ENCODE measurements around the gene DKK3.

The DKK3 gene

GRCh38 chr11:12024254-12024926 lies 16.0 kb upstream of the DKK3 start:
- Histone ChIP-seq H3K27ac (no peak overlapping the region), H3K79me2 (ENCODE audit: insufficient read depth, low read depth) (no peaks in the 10 kb centered on the region), H3K4me3 (IDR thresholded peaks at IDR 0.05; ENCODE audit: insufficient read depth, low read depth, low read length) (no peak overlapping the region), H3K4me2 (no peak overlapping the region), H3K27me3 (ENCODE audit: insufficient read depth, low read depth) (no peaks in the 10 kb centered on the region), H3K9ac (no peak overlapping the region), H2AFZ (ENCODE audit: low read depth) (no peak overlapping the region), H3K4me1 (ENCODE audit: low read depth, poor library complexity, severe bottlenecking) (peaks cover 27% of the 10 kb centered on the region), H4K20me1 (ENCODE audit: insufficient read depth) (no peaks in the 10 kb centered on the region), H3K36me3 (ENCODE audit: insufficient read depth) (no peaks in the 10 kb centered on the region)
- no peak for TF ChIP-seq CTCF (conservative IDR thresholded peaks at IDR 0.05; ENCODE audit: low read depth, low read length)

GRCh38 chr11:12023015-12023414 lies 14.6 kb upstream of the DKK3 start:
- no peaks in the 10 kb centered on the region for H3K79me2 ChIP-seq (ENCODE audit: insufficient read depth, low read depth)
- peaks cover 26% of the 10 kb centered on the region for H3K4me1 ChIP-seq (ENCODE audit: low read depth, poor library complexity, severe bottlenecking)
- H3K9ac ChIP-seq, result no peak overlapping the region
- no peaks in the 10 kb centered on the region for H3K36me3 ChIP-seq (ENCODE audit: insufficient read depth)
- no peak overlapping the region for H2AFZ ChIP-seq (ENCODE audit: low read depth)
- TF ChIP-seq CTCF (conservative IDR thresholded peaks at IDR 0.05; ENCODE audit: low read depth, low read length), result no peak
- no peaks in the 10 kb centered on the region for H4K20me1 ChIP-seq (ENCODE audit: insufficient read depth)
- no peaks in the 10 kb centered on the region for H3K27me3 ChIP-seq (ENCODE audit: insufficient read depth, low read depth)
- H3K27ac ChIP-seq, result no peak overlapping the region
- H3K4me2 ChIP-seq, result no peak overlapping the region
- H3K4me3 ChIP-seq (IDR thresholded peaks at IDR 0.05; ENCODE audit: insufficient read depth, low read depth, low read length), result no peak overlapping the region

- no peaks in the 10 kb centered on the region for H3K27me3 ChIP-seq (ENCODE audit: insufficient read depth, low read depth)
- H3K27ac ChIP-seq, result no peak overlapping the region
- no peak for TF ChIP-seq CTCF (conservative IDR thresholded peaks at IDR 0.05; ENCODE audit: low read depth, low read length)
- no peak overlapping the region for H3K4me3 ChIP-seq (IDR thresholded peaks at IDR 0.05; ENCODE audit: insufficient read depth, low read depth, low read length)
- peaks cover under 1% of the 10 kb centered on the region for H3K4me1 ChIP-seq (ENCODE audit: low read depth, poor library complexity, severe bottlenecking)
- no peaks in the 10 kb centered on the region for H3K36me3 ChIP-seq (ENCODE audit: insufficient read depth)
- H3K4me2 ChIP-seq, result no peak overlapping the region
- no peak overlapping the region for H2AFZ ChIP-seq (ENCODE audit: low read depth)
- no peaks in the 10 kb centered on the region for H3K79me2 ChIP-seq (ENCODE audit: insufficient read depth, low read depth)
- H3K9ac ChIP-seq, result no peak overlapping the region
- no peaks in the 10 kb centered on the region for H4K20me1 ChIP-seq (ENCODE audit: insufficient read depth)
Observed at GRCh38 chr11:12020546-12020945, 12.1 kb upstream of the DKK3 start.

GRCh38 chr11:12019866-12020416 lies 11.5 kb upstream of the DKK3 start:
- no peaks in the 10 kb centered on the region for H3K36me3 ChIP-seq (ENCODE audit: insufficient read depth)
- TF ChIP-seq CTCF (conservative IDR thresholded peaks at IDR 0.05; ENCODE audit: low read depth, low read length), result no peak
- no peak overlapping the region for H3K4me3 ChIP-seq (IDR thresholded peaks at IDR 0.05; ENCODE audit: insufficient read depth, low read depth, low read length)
- no peak overlapping the region for H3K27ac ChIP-seq
- H4K20me1 ChIP-seq (ENCODE audit: insufficient read depth), result no peaks in the 10 kb centered on the region
- no peak overlapping the region for H2AFZ ChIP-seq (ENCODE audit: low read depth)
- H3K4me1 ChIP-seq (ENCODE audit: low read depth, poor library complexity, severe bottlenecking), result no peaks in the 10 kb centered on the region
- H3K79me2 ChIP-seq (ENCODE audit: insufficient read depth, low read depth), result no peaks in the 10 kb centered on the region
- H3K27me3 ChIP-seq (ENCODE audit: insufficient read depth, low read depth), result no peaks in the 10 kb centered on the region
- no peak overlapping the region for H3K4me2 ChIP-seq
- H3K9ac ChIP-seq, result no peak overlapping the region
